ENCODE measurements around the gene CA10. TPM values are rescaled to one million over a fixed set of nuclear protein-coding genes. Genes with fewer than 3 reads are reported as not detected.

Gene CA10
- total and polyA plus RNA-seq, 2 experiments from 2014 or later, result 0.92 to 1.5 TPM

DNA sequence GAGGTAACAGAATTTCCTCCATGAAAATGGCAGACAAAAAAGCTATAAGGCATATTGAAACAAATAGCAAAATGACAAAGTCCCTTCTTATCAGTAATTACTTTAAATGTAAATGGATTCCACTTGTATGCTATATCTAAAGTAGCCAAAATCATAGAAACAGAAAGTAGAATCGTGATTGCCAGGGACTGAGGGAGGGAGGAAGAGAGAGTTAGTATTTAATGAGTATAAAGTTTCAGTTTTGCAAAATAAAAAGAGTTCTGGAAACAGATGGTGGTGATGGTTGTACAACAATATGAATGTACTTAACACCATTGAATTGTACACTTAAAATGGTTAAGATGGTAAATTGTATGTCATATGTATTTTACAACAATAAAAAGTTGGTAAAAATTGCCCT is 407.4 kb downstream of the CA10 start:
- Histone ChIP-seq H3F3A (replicated peaks; ENCODE audit: low read depth) (no peaks in the 10 kb centered on the region), H3K27ac (ENCODE audit: low read depth) (no peak overlapping the region), H3K4me3 (no peak overlapping the region), H3K4me1 (ENCODE audit: insufficient read depth) (no peaks in the 10 kb centered on the region; the same call in 1 of the 2 replicates), H3K9me2 (ENCODE audit: insufficient read depth) (peaks cover 8% of the 10 kb centered on the region; the same call in 1 of the 2 replicates), H3K79me2 (replicated peaks; ENCODE audit: insufficient read depth) (no peaks in the 10 kb centered on the region), H3K27me3 (ENCODE audit: insufficient read depth) (no peaks in the 10 kb centered on the region), H4K20me1 (replicated peaks; ENCODE audit: insufficient read depth) (no peaks in the 10 kb centered on the region), H3K4me2 (no peak overlapping the region), H3K36me3 (ENCODE audit: insufficient read depth) (no peaks in the 10 kb centered on the region), H2AFZ (no peak overlapping the region)
- Mint-ChIP-seq H3K36me3 (ENCODE audit: low read depth) (no peaks in the 10 kb centered on the region), H3K4me1 (no peaks in the 10 kb centered on the region), H3K27ac (no peak overlapping the region), H3K27me3 (ENCODE audit: insufficient read depth, low read depth, poor library complexity) (no peaks in the 10 kb centered on the region), H3K4me3 (no peak overlapping the region), H3K9me3 (no peaks in the 10 kb centered on the region)
- DNase-seq (ENCODE audit: low spot score) (no peak), ATAC-seq (no peak)
- TF ChIP-seq ZNF331 (CRISPR knock-in tag; IDR thresholded peaks at IDR 0.05; ENCODE audit: low read depth) (no peak), JUNB (IDR thresholded peaks at IDR 0.05; ENCODE audit: unreplicated experiment) (no peak), CREB1 (CRISPR knock-in tag; IDR thresholded peaks at IDR 0.05; ENCODE audit: low read depth) (no peak), POLR2AphosphoS5 (IDR thresholded peaks at IDR 0.05; ENCODE audit: low read depth) (no peak), EZH2phosphoT487 (IDR thresholded peaks at IDR 0.05; ENCODE audit: unreplicated experiment) (no peak), REST (IDR thresholded peaks at IDR 0.05; ENCODE audit: unreplicated experiment) (no peak), STAT1 (IDR thresholded peaks at IDR 0.05; ENCODE audit: unreplicated experiment) (no peak)
- TF ChIP-seq, protein P1, sequence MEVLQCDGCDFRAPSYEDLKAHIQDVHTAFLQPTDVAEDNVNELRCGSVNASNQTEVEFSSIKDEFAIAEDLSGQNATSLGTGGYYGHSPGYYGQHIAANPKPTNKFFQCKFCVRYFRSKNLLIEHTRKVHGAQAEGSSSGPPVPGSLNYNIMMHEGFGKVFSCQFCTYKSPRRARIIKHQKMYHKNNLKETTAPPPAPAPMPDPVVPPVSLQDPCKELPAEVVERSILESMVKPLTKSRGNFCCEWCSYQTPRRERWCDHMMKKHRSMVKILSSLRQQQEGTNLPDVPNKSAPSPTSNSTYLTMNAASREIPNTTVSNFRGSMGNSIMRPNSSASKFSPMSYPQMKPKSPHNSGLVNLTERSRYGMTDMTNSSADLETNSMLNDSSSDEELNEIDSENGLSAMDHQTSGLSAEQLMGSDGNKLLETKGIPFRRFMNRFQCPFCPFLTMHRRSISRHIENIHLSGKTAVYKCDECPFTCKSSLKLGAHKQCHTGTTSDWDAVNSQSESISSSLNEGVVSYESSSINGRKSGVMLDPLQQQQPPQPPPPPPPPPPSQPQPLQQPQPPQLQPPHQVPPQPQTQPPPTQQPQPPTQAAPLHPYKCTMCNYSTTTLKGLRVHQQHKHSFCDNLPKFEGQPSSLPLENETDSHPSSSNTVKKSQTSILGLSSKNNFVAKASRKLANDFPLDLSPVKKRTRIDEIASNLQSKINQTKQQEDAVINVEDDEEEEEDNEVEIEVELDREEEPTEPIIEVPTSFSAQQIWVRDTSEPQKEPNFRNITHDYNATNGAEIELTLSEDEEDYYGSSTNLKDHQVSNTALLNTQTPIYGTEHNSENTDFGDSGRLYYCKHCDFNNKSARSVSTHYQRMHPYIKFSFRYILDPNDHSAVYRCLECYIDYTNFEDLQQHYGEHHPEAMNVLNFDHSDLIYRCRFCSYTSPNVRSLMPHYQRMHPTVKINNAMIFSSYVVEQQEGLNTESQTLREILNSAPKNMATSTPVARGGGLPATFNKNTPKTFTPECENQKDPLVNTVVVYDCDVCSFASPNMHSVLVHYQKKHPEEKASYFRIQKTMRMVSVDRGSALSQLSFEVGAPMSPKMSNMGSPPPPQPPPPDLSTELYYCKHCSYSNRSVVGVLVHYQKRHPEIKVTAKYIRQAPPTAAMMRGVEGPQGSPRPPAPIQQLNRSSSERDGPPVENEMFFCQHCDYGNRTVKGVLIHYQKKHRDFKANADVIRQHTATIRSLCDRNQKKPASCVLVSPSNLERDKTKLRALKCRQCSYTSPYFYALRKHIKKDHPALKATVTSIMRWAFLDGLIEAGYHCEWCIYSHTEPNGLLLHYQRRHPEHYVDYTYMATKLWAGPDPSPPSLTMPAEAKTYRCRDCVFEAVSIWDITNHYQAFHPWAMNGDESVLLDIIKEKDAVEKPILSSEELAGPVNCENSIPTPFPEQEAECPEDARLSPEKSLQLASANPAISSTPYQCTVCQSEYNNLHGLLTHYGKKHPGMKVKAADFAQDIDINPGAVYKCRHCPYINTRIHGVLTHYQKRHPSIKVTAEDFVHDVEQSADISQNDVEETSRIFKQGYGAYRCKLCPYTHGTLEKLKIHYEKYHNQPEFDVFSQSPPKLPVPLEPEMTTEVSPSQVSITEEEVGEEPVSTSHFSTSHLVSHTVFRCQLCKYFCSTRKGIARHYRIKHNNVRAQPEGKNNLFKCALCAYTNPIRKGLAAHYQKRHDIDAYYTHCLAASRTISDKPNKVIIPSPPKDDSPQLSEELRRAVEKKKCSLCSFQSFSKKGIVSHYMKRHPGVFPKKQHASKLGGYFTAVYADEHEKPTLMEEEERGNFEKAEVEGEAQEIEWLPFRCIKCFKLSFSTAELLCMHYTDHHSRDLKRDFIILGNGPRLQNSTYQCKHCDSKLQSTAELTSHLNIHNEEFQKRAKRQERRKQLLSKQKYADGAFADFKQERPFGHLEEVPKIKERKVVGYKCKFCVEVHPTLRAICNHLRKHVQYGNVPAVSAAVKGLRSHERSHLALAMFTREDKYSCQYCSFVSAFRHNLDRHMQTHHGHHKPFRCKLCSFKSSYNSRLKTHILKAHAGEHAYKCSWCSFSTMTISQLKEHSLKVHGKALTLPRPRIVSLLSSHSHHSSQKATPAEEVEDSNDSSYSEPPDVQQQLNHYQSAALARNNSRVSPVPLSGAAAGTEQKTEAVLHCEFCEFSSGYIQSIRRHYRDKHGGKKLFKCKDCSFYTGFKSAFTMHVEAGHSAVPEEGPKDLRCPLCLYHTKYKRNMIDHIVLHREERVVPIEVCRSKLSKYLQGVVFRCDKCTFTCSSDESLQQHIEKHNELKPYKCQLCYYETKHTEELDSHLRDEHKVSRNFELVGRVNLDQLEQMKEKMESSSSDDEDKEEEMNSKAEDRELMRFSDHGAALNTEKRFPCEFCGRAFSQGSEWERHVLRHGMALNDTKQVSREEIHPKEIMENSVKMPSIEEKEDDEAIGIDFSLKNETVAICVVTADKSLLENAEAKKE (CRISPR knock-in tag; IDR thresholded peaks at IDR 0.05), result no peak

Measured in GM23338 (cell line).